ENCODE measurements around the gene COL24A1. TPM values are rescaled to one million over a fixed set of nuclear protein-coding genes. Genes with fewer than 3 reads are reported as not detected.

COL24A1 gene
- 0.02 TPM in 1 of 2 replicates, not detected in the other for total RNA-seq

DNA sequence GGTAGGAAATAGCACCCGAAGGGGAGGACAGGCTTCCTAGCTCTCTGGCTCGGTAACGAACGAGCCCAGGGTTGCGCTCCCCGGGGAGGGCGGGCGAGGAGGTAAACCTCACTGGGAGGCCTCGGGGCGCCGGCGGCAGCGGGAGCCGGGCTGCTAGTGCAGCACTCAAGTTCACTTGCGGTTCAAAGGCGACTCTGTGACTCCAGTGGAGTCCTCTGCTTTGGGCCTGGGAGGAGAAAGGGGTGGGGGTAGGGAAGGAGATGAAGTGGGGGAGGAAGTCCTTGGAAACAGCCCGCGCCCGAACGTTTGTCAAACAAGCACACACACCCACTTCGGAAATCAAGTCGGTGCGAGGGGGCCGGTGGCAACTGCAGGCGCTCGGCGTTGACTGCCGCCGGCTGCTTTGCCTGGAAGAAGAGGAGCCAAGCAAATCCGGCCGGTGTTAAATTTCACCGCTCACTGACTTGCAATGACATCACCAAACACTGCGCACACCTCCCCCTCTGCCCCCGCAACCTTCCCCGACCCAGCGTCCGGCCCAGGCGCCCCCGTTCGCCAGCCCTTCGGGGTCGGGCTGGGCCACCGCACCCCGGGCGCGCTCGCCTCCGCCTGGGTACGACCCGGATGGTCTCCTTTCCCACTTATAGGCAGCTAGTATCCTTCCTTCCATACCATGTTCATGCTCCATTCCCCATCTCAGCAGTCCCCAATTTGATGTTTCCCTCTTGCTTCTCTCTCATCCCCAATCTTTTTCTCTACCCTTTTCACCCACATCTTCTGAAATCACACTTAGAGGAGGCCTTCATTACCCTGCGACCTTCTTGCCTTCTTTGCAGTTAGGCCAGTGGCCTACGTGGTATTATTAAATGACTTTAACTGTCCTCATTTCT, at the start of gene COL24A1:
Gene COL24A1, minus strand, starts transcription at position 207 of the 890 bp plus-strand sequence. CDS start 376 bp downstream, outside the sequence.
- no peaks in the 10 kb centered on the region for H3K36me3 Mint-ChIP-seq (ENCODE audit: low read depth)
- peaks cover 37% of the 10 kb centered on the region for H3K27me3 Mint-ChIP-seq
- no peaks in the 10 kb centered on the region for H3K9me3 Mint-ChIP-seq
- H3K4me3 Mint-ChIP-seq, result peak within 1 kb of the TSS; percentile 33
- no peak within 1 kb of the TSS for H3K27ac Mint-ChIP-seq
- intact Hi-C loops (cut with micrococcal nuclease), result no loop called here
- peak; percentile 61 for DNase-seq
- peaks cover 3% of the 10 kb centered on the region for H3K4me1 Mint-ChIP-seq

DNA sequence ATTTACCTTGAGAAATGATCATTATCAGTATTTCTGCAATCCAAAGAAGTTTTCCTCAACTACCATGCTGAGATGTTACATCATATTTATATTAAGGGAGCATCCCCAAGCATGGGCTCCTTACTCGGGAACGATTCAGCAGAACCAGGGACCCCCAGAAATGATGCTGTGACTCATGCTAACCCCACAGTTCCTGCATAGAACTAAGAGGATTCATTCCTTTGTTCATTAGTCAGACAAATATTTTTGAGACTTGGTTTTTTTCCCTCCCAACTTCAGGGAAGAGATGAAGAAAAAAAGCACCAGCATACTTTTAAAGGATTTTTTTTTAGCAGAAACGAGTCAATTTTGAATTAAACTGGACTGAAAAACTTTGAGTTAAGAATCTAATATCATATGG, 49.2 kb upstream of the COL24A1 start:
- intact Hi-C loops (cut with micrococcal nuclease), result no loop called here
- H3K27me3 Mint-ChIP-seq, result no peaks in the 10 kb centered on the region
- H3K36me3 Mint-ChIP-seq (ENCODE audit: low read depth), result no peaks in the 10 kb centered on the region
- no peak overlapping the region for H3K27ac Mint-ChIP-seq
- H3K9me3 Mint-ChIP-seq, result no peaks in the 10 kb centered on the region
- no peaks in the 10 kb centered on the region for H3K4me1 Mint-ChIP-seq
- no peak for DNase-seq
- no peak overlapping the region for H3K4me3 Mint-ChIP-seq

DNA sequence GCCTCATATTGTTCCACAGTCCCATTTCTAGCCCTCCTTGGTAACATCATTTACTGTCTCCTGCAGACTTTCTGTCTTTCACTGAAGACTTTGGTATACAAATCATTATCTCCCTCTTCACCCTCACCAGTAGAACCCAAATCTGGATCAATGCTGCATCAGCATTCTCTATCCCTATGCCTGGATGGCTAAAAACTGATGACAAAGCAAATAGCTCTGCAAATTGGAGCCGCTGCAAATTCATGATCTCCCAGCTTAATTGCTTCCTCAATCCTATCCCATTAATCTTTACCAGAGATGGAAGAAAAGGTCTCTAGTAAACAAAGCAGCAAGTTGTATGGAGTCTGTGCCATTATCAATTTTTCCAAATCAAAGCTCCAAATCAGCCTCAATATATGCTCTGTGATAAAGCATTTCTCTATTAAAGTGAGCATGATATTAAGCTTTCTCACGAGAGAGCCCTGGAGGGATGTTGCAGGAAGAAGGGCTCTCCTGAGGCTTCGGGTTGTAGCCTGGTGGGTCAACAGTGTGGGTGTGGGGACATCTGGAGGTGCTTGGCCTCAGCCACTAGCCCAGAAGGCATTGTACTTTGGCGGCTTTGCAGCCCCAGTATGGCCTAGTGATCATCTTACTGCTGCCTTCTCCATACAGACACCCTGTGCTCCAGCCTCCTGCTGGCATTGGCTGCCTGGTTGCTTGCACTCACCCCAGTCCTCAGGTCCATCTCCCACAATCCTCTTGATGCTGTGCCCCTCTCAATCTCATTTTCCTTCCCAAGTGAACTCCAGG, 46.2 kb upstream of the COL24A1 start:
- DNase-seq, result no peak
- no peak overlapping the region for H3K27ac Mint-ChIP-seq
- H3K36me3 Mint-ChIP-seq (ENCODE audit: low read depth), result no peaks in the 10 kb centered on the region
- intact Hi-C loops (cut with micrococcal nuclease), result no loop called here
- H3K27me3 Mint-ChIP-seq, result no peaks in the 10 kb centered on the region
- no peak overlapping the region for H3K4me3 Mint-ChIP-seq
- H3K9me3 Mint-ChIP-seq, result no peaks in the 10 kb centered on the region
- no peaks in the 10 kb centered on the region for H3K4me1 Mint-ChIP-seq

DNA sequence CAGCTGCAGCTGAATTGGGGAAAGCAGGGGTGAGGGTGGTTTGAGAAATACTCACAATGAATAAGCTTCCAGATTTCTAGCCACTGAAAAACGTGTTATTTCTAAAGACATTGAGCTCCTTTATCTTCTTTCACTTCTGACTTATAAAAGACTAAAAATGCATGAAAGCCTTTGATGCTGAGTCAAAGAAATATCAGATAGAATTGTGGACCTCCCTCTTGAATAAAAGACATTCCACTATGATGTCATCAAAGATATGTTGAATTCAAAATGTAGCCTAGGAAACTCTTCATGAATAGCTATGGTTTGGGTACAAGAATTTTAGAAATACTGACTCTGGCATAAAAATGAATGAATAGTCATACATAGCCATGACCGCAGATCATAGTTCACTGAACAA, 44.7 kb upstream of the COL24A1 start:
- H3K27ac Mint-ChIP-seq, result no peak overlapping the region
- H3K4me1 Mint-ChIP-seq, result no peaks in the 10 kb centered on the region
- H3K36me3 Mint-ChIP-seq (ENCODE audit: low read depth), result no peaks in the 10 kb centered on the region
- no peak overlapping the region for H3K4me3 Mint-ChIP-seq
- intact Hi-C loops (cut with micrococcal nuclease), result no loop called here
- DNase-seq, result no peak
- H3K27me3 Mint-ChIP-seq, result no peaks in the 10 kb centered on the region
- no peaks in the 10 kb centered on the region for H3K9me3 Mint-ChIP-seq

DNA sequence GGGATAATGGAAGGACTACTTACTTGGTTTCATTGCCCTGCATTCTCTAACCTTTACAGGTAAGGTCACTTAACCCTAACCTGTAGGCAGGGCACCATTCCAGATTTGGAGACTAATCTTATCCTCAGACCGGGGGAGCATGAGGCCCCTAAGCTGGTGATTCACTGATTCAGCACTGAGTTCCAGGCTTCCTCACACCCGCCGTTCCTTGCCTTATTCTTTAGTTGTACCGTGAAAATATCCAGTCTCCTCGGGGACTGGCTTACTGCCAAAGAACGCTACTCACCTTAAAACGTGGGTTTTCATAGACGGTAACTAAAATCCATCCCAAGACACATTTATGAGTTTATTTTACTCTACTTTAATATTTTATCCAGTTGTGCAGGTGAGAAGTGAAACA, 44.3 kb upstream of the COL24A1 start:
- no peak overlapping the region for H3K4me3 Mint-ChIP-seq
- intact Hi-C loops (cut with micrococcal nuclease), result no loop called here
- H3K27me3 Mint-ChIP-seq, result no peaks in the 10 kb centered on the region
- H3K27ac Mint-ChIP-seq, result no peak overlapping the region
- no peak for DNase-seq
- H3K9me3 Mint-ChIP-seq, result no peaks in the 10 kb centered on the region
- H3K4me1 Mint-ChIP-seq, result no peaks in the 10 kb centered on the region
- H3K36me3 Mint-ChIP-seq (ENCODE audit: low read depth), result no peaks in the 10 kb centered on the region

DNA sequence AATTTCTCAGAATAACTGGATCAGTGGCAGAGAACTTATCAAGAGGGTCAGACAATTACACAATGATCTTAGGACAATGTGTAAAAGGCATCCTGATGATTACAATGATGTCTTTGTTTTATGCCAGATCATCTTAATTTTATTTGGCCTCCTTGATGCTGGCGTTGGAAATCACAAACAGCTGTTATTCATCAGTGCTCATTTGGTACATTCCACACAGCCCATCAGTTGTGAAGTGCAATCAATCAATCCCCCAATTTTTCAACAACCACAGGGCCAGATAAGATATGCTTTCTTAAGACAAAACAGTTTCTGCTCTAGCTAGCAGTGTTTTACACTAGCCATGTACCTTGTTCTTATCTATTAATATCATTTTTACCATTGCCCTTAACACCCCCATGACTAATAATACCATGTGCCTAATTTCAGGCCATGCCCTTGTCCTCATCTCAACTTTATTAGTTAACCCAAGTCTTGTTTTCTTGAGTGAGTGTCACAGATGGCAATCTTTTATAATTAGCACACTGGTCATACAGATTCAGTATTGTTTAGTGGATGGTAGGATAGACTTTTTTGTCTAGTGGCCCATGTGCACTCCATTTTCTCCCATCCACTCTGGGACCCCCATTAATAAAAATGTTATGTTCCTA, 40.8 kb upstream of the COL24A1 start:
- H3K4me1 Mint-ChIP-seq, result no peaks in the 10 kb centered on the region
- intact Hi-C loops (cut with micrococcal nuclease), result no loop called here
- H3K36me3 Mint-ChIP-seq (ENCODE audit: low read depth), result no peaks in the 10 kb centered on the region
- no peak overlapping the region for H3K27ac Mint-ChIP-seq
- no peaks in the 10 kb centered on the region for H3K27me3 Mint-ChIP-seq
- no peak overlapping the region for H3K4me3 Mint-ChIP-seq
- H3K9me3 Mint-ChIP-seq, result no peaks in the 10 kb centered on the region
- no peak for DNase-seq

DNA sequence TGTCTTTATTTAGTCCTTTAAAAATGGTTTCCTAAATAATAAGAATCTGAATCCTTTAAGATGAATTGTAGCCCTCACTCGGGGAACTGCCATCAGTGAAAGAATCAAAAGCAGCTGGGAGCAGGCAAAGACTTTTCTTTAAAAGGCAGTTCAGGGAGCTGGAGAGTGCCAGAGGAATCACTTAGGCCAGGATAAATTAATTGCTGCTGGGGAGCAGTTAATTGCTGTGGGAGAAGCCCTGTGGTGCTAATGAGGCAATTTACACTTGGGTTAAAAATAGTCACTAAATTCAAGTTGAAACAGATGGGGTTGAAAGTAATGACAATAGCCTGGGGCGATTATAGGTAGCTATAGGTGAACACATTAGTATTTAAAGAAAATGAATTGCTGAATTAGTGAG, 38.7 kb upstream of the COL24A1 start:
- no peaks in the 10 kb centered on the region for H3K36me3 Mint-ChIP-seq (ENCODE audit: low read depth)
- no peaks in the 10 kb centered on the region for H3K9me3 Mint-ChIP-seq
- intact Hi-C loops (cut with micrococcal nuclease), result no loop called here
- no peak overlapping the region for H3K27ac Mint-ChIP-seq
- no peak for DNase-seq
- H3K27me3 Mint-ChIP-seq, result no peaks in the 10 kb centered on the region
- H3K4me3 Mint-ChIP-seq, result no peak overlapping the region
- H3K4me1 Mint-ChIP-seq, result no peaks in the 10 kb centered on the region

DNA sequence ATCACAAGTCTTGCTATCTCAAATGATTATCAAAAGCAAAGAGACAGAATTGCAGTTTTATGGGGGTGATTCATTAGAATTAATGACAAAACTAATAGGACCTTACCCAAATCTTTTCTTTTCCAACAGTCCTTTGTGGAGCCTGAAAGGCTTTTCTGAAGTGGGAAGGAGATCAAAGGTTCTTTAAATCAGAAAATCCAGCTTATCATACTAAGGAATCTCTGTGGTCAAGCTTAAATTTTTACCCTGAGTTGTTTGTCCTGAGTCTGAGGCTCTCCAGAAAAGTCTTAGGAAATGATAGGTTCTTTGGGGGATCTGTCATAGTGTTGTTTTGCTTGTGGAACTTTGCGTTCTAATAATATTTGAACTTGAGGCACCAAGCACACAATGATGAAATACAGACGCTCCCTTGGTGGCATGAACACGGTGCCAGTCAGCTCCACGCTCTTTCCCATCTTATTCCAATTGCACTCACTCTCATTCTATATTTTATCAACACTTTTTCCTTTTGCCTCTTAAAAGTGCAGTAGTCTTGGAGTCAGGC, 38.0 kb upstream of the COL24A1 start:
- H3K4me1 Mint-ChIP-seq, result no peaks in the 10 kb centered on the region
- H3K36me3 Mint-ChIP-seq (ENCODE audit: low read depth), result no peaks in the 10 kb centered on the region
- no peak overlapping the region for H3K27ac Mint-ChIP-seq
- no peaks in the 10 kb centered on the region for H3K9me3 Mint-ChIP-seq
- no peaks in the 10 kb centered on the region for H3K27me3 Mint-ChIP-seq
- no peak overlapping the region for H3K4me3 Mint-ChIP-seq
- DNase-seq, result no peak
- intact Hi-C loops (cut with micrococcal nuclease), result no loop called here

DNA sequence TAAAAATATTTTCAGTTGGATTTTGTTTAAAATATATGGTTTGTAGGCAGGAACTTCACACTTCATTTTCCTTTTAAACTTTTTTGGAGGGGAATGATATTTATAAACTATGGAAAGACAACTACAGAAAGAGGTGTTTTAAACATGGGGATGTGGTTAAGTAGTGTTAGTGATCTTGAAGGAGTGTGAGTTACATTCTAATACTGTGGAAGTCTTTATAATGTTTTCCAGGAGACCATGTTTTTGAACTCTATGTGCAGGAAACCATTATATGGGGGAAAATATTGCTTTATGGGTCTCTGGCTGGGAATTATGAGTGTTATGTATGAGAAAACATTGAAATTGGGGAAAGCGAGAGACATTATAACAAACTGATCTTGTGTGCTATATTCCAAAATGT, 35.8 kb upstream of the COL24A1 start:
- H3K4me1 Mint-ChIP-seq, result no peaks in the 10 kb centered on the region
- H3K9me3 Mint-ChIP-seq, result no peaks in the 10 kb centered on the region
- no peaks in the 10 kb centered on the region for H3K36me3 Mint-ChIP-seq (ENCODE audit: low read depth)
- H3K4me3 Mint-ChIP-seq, result no peak overlapping the region
- H3K27me3 Mint-ChIP-seq, result no peaks in the 10 kb centered on the region
- intact Hi-C loops (cut with micrococcal nuclease), result no loop called here
- no peak overlapping the region for H3K27ac Mint-ChIP-seq
- DNase-seq, result no peak

DNA sequence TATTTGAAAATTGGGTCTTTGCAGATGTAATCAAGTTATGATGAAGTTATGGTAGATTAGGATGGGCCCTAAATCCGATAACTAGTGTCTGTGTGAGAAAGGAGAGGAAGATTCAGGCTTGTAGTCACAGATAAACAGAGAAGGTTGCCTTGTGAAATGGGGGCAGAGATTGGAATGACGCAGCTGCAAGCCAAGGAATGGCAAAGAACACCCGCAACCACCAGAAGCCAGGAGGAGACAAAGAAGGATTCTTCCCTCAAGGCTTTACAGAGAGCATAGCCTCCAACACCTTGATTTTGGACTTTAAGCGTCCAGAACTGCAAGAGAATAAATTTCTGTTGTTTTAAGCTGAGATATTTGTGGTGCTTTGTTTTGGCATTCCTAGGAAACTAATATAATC, 35.4 kb upstream of the COL24A1 start:
- intact Hi-C loops (cut with micrococcal nuclease), result no loop called here
- Mint-ChIP-seq H3K36me3 (ENCODE audit: low read depth) (no peaks in the 10 kb centered on the region), H3K27me3 (no peaks in the 10 kb centered on the region), H3K4me3 (no peak overlapping the region), H3K9me3 (no peaks in the 10 kb centered on the region), H3K4me1 (no peaks in the 10 kb centered on the region), H3K27ac (no peak overlapping the region)
- no peak for DNase-seq

DNA sequence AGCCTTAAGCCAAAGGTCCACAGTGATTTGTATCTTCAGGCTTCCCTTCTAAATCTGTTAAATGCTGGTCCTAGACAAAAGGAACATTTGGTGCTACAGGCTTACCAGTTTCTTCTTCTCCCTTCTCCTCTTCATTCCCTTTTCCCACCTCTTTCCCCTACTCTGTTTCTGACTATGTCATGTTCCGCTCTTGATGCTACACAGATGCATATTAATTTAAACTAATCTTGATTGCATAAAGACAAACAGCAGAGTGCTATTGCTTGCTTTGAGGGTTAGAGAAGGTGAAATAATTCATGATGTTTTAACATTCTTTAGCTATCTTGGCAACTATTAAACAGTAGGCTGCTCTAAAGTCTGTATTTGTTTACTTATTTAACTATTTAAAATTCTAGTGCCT, 34.3 kb upstream of the COL24A1 start:
- Mint-ChIP-seq H3K9me3 (no peaks in the 10 kb centered on the region), H3K27ac (no peak overlapping the region), H3K4me3 (no peak overlapping the region), H3K4me1 (no peaks in the 10 kb centered on the region), H3K36me3 (ENCODE audit: low read depth) (no peaks in the 10 kb centered on the region), H3K27me3 (no peaks in the 10 kb centered on the region)
- DNase-seq, result no peak
- intact Hi-C loops (cut with micrococcal nuclease), result no loop called here

DNA sequence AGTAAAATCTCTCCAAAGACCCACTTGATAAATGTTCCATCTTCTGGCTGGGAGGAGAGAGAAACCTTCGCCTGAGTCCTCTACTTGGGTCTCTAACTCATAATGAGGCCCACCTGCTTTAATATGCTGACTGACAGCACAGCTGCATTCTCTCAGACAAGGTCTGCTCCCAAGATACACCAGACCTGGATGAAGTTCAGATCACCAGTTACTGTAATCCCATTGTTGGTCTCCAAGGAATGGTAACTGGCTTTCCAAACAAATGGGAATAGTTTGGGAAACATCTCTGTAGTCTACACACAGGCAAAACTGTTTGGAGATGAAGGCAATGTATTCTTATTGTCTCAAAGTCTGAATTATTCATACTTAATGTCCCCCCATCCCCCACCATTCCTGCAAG, 27.9 kb upstream of the COL24A1 start:
- Mint-ChIP-seq H3K27me3 (no peaks in the 10 kb centered on the region), H3K4me1 (no peaks in the 10 kb centered on the region), H3K4me3 (no peak overlapping the region), H3K27ac (no peak overlapping the region), H3K9me3 (no peaks in the 10 kb centered on the region), H3K36me3 (ENCODE audit: low read depth) (no peaks in the 10 kb centered on the region)
- intact Hi-C loops (cut with micrococcal nuclease), result no loop called here
- no peak for DNase-seq

DNA sequence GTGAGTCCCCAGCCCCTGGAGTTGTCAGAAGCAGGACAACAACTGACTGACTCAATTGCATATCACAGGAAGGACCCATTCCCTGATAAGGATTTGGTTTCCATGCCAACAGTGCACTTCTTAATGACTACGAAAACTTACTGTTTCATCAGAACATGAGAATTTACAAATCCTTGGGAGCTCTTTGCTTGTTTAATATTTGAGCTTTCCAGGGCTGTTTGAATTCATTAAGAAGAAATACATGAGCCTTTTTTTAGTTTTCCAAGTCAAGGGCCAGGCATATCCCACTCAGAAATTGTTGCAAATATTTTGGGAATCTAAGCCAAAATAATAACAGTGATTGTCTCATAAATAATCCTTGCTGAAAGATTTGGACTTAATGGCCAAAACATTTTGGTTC, 27.2 kb upstream of the COL24A1 start:
- Mint-ChIP-seq H3K4me1 (no peaks in the 10 kb centered on the region), H3K36me3 (ENCODE audit: low read depth) (no peaks in the 10 kb centered on the region), H3K27me3 (no peaks in the 10 kb centered on the region), H3K4me3 (no peak overlapping the region), H3K9me3 (no peaks in the 10 kb centered on the region), H3K27ac (no peak overlapping the region)
- intact Hi-C loops (cut with micrococcal nuclease), result no loop called here
- DNase-seq, result no peak

DNA sequence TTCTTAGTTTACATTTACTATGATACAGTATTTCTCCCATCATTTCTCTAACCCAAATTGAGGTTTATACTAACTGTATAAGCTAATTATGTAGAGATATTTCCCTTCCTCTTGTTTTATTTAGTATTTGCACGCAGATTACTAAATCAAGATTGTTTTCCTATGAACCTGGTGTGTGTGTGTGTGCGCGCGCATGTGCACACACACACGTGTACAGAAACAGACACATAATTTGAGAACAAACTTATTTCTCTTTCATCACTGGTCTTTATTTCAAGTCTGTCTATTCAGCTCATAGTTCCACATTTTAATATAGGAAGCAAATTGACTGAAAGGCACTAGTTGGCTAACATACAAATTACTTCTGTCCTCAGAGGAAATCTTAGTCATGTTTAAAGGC, 19.7 kb upstream of the COL24A1 start:
- Mint-ChIP-seq H3K27ac (no peak overlapping the region), H3K9me3 (no peaks in the 10 kb centered on the region), H3K4me1 (no peaks in the 10 kb centered on the region), H3K27me3 (no peaks in the 10 kb centered on the region), H3K4me3 (no peak overlapping the region), H3K36me3 (ENCODE audit: low read depth) (no peaks in the 10 kb centered on the region)
- DNase-seq, result no peak
- intact Hi-C loops (cut with micrococcal nuclease), result no loop called here

All from activated CD4-positive, alpha-beta T cell treated with anti-CD3 and anti-CD28 coated beads, Interleukin-2, amount 10 ng/mL, durations not matched to agents 24 days and 14 days (primary cell).